Measurements from ENCODE around the gene OBI1. TPM values are rescaled to one million over a fixed set of nuclear protein-coding genes. Genes with fewer than 3 reads are reported as not detected.
A peak's percentile ranks its signal among the peaks of the same experiment; 100 is the strongest.

The OBI1 gene
- total RNA-seq, 1 experiment from 2014 or later = 11.8 TPM

GRCh38 chr13:78593129-78593528 is 65.8 kb downstream of the OBI1 start:
- no peak for DNase-seq (ENCODE audit: extremely low read depth, low read depth)

GRCh38 chr13:78592584-78592983 is 66.4 kb downstream of the OBI1 start:
- no peak for DNase-seq (ENCODE audit: extremely low read depth, low read depth)

GRCh38 chr13:78589206-78589605 is 69.7 kb downstream of the OBI1 start:
- DNase-seq (ENCODE audit: extremely low read depth, low read depth) = peak; percentile 27

GRCh38 chr13:78587395-78587794 is 71.6 kb downstream of the OBI1 start:
- no peak for DNase-seq (ENCODE audit: extremely low read depth, low read depth)

- no peak for DNase-seq (ENCODE audit: extremely low read depth, low read depth)
These were observed 72.2 kb downstream of the OBI1 start for GRCh38 chr13:78586706-78587105.

GRCh38 chr13:78576261-78576660 is 82.7 kb downstream of the OBI1 start:
- no peak for DNase-seq (ENCODE audit: extremely low read depth, low read depth)

- no peak for DNase-seq (ENCODE audit: extremely low read depth, low read depth)
These were observed 86.5 kb downstream of the OBI1 start for GRCh38 chr13:78572459-78572858.

GRCh38 chr13:78569029-78569428 is 89.9 kb downstream of the OBI1 start:
- no peak for DNase-seq (ENCODE audit: extremely low read depth, low read depth)

- DNase-seq (ENCODE audit: extremely low read depth, low read depth) = no peak
These were observed 92.3 kb downstream of the OBI1 start for GRCh38 chr13:78566631-78567030.

Other genes starting within 250 kb of the OBI1 start
- gene POU4F1, start 55.6 kb downstream of the OBI1 start, total RNA-seq (2014; rRNA removed; shearing (Covaris generic)) = 2.2 and 2.3 TPM in 2 replicates